WI38 (cell line): ENCODE results near the gene LRMDA.

Source experiments
- H3K4me3 ChIP-seq: 2 replicates; pipeline ENCODE4 v1.5.1; 2011; ENCODE audit warnings: low read depth, mild to moderate bottlenecking, control low read depth, low read length
- CTCF ChIP-seq: IDR thresholded peaks from 2 replicates; pipeline ENCODE4 v1.5.1; 2012; ENCODE audit warnings: low read depth, mild to moderate bottlenecking, control low read depth, low read length

Gene LRMDA

GRCh38 chr10:75538144-75538543 lies 106.7 kb downstream of the LRMDA start:
- TF ChIP-seq CTCF, result no peak
- no peak overlapping the region for H3K4me3 ChIP-seq

- TF ChIP-seq CTCF, result no peak
- no peak overlapping the region for H3K4me3 ChIP-seq
Observed at GRCh38 chr10:75538765-75539164, 107.3 kb downstream of the LRMDA start.

- H3K4me3 ChIP-seq, result no peak overlapping the region
- no peak for TF ChIP-seq CTCF
Observed at GRCh38 chr10:75540357-75540966, 109.0 kb downstream of the LRMDA start.

GRCh38 chr10:75540981-75541380 lies 109.6 kb downstream of the LRMDA start:
- no peak for TF ChIP-seq CTCF

GRCh38 chr10:75541411-75541810 lies 110.0 kb downstream of the LRMDA start:
- no peak for TF ChIP-seq CTCF
- H3K4me3 ChIP-seq, result no peak overlapping the region

More at GRCh38 chr10:75540981-75541380, 109.6 kb downstream of the LRMDA start:
- H3K4me3 ChIP-seq, result no peak overlapping the region

- no peak overlapping the region for H3K4me3 ChIP-seq
- TF ChIP-seq CTCF, result no peak
Observed at GRCh38 chr10:75542084-75542483, 110.7 kb downstream of the LRMDA start.

- no peak for TF ChIP-seq CTCF
- no peak overlapping the region for H3K4me3 ChIP-seq
Observed at GRCh38 chr10:75542906-75543305, 111.5 kb downstream of the LRMDA start.
